GM23248 (cell line): ENCODE data around the gene PRKCE.

ENCODE experiments used
- EZH2 ChIP-seq: fragments of 200-600 bp; sonication (generic); IDR thresholded peaks from 2 replicates; pipeline ENCODE4 v1.6.1; 2018; ENCODE audit warnings: antibody characterized with exemption, mild to moderate bottlenecking; ENCODE audit not compliant: insufficient read depth, poor library complexity, severe bottlenecking
- EZH2phosphoT487 ChIP-seq: fragments of 200-600 bp; sonication (generic); IDR thresholded peaks from 2 replicates; pipeline ENCODE4 v1.6.1; 2018; ENCODE audit warnings: antibody characterized with exemption, moderate library complexity, mild to moderate bottlenecking, low read depth; ENCODE audit not compliant: insufficient read depth

GRCh38 chr2:45650851-45651414, 542 bp upstream of the PRKCE start:
- TF ChIP-seq EZH2: no peak
- TF ChIP-seq EZH2phosphoT487: no peak
